GM12873 (cell line): ENCODE data around the gene ZNF574.

Experiments
- CTCF ChIP-seq: IDR thresholded peaks from 2 replicates; pipeline ENCODE4 v1.5.1; 2012; ENCODE audit warnings: low read depth, mild to moderate bottlenecking, moderate library complexity, low read length, control low read depth; ENCODE audit not compliant: insufficient read depth; ENCODE audit errors: missing control alignments

Gene ZNF574

GRCh38 chr19:42095814-42096230, 19.9 kb downstream of the ZNF574 start:
- no peak for TF ChIP-seq CTCF

- TF ChIP-seq CTCF: no peak
Observed at GRCh38 chr19:42096255-42096837, 20.4 kb downstream of the ZNF574 start.

- TF ChIP-seq CTCF: no peak
Observed at GRCh38 chr19:42097461-42097860, 21.5 kb downstream of the ZNF574 start.

GRCh38 chr19:42098781-42099180, 22.8 kb downstream of the ZNF574 start:
- TF ChIP-seq CTCF: no peak

GRCh38 chr19:42099336-42099925, 23.5 kb downstream of the ZNF574 start:
- no peak for TF ChIP-seq CTCF

- no peak for TF ChIP-seq CTCF
Observed at GRCh38 chr19:42102877-42103276, 26.9 kb downstream of the ZNF574 start.

GRCh38 chr19:42105368-42105767, 29.4 kb downstream of the ZNF574 start:
- no peak for TF ChIP-seq CTCF
